Cardiac fibroblast (primary cell): ENCODE results near the gene SLC38A6.

ENCODE experiments used
- DNase-seq, 2 donors: peaks; one replicate each; pipeline versions ENCODE4 v3.0.0 to v3.0.0-alpha.2; 2010; ENCODE audit warnings: low read depth in 2 of 2
- H3K4me3 ChIP-seq, 2 donors: replicated peaks in 1 of 2; 1 replicate in 1 of 2; 2 replicates in 1 of 2; pipeline ENCODE4 v1.5.1; 2011; ENCODE audit warnings: low read depth in 2 of 2, low read length in 2 of 2, mild to moderate bottlenecking in 2 of 2, moderate library complexity in 1 of 2
- TF ChIP-seq, protein P1 (sequence below): IDR thresholded peaks from one replicate; pipeline ENCODE4 v1.5.1; 2011; ENCODE audit warnings: low read depth, mild to moderate bottlenecking, low read length, inconsistent platforms

The SLC38A6 gene

DNA sequence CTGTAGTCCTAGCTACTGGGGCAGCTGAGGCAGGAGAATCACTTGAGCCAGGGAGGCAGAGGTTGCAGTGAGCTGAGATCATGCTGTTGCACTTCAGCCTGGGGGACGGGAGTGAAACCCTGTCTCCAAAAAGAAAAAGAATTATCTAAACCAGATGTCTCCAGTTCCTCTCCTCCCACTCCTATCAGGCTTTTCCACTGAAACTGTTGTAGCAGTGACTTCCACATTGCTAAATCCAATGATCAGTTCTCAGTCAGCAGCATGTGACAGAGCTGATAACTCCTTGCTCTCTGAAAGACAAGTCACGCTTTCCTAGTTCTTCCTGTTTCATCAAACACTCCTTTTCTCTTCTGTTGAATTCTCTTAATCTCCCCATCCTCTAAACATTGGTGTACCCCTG is 8.6 kb downstream of the SLC38A6 start:
- DNase-seq: peak in 1 of 2 donors; percentile 18
- H3K4me3 ChIP-seq: no peak overlapping the region
- TF ChIP-seq, protein P1, sequence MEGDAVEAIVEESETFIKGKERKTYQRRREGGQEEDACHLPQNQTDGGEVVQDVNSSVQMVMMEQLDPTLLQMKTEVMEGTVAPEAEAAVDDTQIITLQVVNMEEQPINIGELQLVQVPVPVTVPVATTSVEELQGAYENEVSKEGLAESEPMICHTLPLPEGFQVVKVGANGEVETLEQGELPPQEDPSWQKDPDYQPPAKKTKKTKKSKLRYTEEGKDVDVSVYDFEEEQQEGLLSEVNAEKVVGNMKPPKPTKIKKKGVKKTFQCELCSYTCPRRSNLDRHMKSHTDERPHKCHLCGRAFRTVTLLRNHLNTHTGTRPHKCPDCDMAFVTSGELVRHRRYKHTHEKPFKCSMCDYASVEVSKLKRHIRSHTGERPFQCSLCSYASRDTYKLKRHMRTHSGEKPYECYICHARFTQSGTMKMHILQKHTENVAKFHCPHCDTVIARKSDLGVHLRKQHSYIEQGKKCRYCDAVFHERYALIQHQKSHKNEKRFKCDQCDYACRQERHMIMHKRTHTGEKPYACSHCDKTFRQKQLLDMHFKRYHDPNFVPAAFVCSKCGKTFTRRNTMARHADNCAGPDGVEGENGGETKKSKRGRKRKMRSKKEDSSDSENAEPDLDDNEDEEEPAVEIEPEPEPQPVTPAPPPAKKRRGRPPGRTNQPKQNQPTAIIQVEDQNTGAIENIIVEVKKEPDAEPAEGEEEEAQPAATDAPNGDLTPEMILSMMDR: no peak

DNA sequence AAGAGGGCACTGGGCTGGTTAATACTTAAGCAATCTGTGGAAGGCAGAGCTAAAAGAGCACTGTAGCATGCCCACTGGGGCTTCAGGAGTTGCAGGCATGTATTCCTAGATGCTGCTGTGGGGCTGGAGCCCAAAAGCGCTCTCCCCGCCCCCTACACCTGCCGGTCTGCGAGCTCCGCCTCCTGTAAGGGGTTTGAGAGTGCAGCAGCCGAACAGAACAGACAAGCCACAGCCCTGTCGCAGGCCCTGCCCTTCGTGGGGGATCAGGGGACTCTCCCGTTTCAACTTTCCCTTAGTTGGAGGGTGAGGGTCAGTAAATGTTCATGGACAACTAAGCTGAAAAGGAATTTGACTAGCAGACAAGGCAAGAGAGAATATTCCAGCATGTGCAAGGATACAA is 17.6 kb downstream of the SLC38A6 start:
- no peak overlapping the region for H3K4me3 ChIP-seq
- no peak for DNase-seq
- TF ChIP-seq, protein P1: no peak

DNA sequence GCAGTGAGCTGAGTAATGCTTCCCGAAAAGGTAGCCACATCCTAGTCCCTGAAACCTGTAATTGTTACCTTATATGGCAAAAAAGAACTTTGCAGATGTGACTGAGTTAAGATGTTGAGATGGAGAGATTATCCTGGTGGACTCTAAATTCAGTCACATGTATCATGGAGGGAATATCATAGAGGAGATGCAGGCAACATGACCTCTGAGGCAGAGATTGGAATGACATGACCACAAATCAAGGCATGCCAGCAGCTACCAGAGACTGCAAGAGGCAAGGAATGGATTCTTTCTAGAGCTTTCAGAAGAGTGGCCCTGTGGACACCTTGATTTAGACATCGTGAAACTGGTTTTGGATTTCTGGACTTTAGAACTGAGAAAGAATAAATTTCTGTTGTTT is 18.5 kb downstream of the SLC38A6 start:
- no peak for DNase-seq
- TF ChIP-seq, protein P1: no peak

DNA sequence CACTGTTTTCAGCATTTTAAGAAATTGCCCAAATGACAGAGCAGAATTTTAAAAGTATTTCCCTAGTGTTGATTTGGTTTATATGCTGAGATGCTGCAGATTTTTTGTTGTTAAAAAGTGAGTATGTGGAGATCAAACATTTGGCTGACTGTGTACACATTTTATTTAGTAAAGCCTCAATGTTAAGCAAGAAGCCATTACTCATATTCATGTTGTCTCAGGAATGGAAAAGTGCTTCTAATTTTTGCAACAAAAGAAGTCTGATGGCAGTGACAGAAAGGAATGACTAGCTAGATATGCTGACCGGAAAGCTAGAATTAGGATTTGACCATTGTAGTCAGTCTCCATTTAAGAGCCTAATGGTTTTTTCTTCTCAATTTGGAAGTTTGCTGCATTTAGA is 22.5 kb downstream of the SLC38A6 start:
- TF ChIP-seq, protein P1: no peak
- no peak overlapping the region for H3K4me3 ChIP-seq
- DNase-seq: peak; percentile 38 to 75

More for the DNA sequence above, 18.5 kb downstream of the SLC38A6 start:
- H3K4me3 ChIP-seq: no peak overlapping the region

DNA sequence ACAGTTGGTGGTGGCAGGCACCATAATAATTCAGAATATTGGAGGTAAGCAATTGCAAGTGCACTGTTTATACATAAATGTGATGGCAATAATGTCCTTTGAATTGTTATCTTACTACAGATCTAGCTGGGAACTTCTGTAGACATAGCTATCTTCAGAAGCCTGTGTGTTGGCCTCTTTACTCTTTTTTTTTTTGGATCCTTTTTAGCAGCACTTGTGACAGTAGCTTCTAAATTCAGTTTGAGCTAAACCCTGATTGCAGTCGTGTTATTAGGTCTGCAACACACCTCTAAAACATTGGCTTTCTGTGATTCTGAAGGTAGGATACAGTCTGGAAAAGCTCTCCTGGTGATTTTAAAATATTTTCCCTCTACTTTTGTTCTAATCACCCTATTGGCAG is 38.5 kb downstream of the SLC38A6 start:
- H3K4me3 ChIP-seq: no peak overlapping the region
- no peak for DNase-seq
- TF ChIP-seq, protein P1: no peak

DNA sequence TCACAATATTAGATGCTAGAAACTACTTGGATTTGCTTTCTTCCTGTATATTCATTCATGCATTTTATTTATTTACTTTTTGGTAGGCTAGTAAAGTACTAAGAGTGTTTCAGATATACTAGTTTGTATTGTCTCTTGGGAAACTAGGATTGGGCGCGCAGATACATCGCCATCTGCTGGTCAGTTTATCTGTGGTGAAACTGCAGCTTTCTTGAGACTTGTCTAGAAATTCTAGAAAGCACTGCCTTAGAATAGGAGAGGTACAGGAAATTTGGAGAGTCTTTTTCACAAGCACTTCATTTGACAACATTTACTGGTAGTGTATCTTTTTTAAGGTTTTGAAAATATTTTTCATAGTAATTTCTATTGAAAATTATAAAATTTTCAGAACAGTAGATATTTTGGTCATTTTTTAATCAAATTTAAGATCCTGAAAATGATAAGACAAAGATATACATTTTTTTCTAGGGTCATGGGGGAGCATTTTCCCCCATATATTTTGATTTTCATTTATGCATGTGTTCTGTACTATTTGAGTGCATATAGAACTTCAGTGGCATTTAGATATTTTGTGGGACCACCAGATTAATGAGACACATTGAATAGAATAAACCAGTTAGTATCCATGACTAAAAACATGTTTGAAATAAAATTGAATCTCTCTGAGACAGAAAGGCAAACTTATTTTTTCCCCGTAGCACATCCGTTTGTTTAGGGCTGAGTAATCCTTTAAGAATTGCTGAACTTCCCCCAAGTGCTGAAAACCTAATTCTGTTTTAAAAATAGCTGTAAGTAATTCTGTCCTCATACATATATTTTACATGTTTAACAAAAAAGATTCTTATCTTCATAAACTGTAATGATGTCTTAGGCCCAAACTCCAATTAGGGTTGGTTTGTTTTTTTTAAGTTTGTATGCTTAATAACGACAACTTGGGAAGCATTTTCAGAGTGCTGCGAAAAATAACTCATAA is 44.5 kb downstream of the SLC38A6 start:
- DNase-seq: peak; percentile 86 to 88
- TF ChIP-seq, protein P1: peak; percentile 84
- no peak overlapping the region for H3K4me3 ChIP-seq
